Thoracic aorta (tissue), 2 donors: ENCODE measurements around the gene UFSP1. TPM values are rescaled to one million over a fixed set of nuclear protein-coding genes. Genes with fewer than 3 reads are reported as not detected.

ENCODE experiments used
- ATAC-seq: fragments of 150-250 bp; one replicate; pipeline ENCODE4 v1.8.0; 2017; ENCODE audit warnings: low read depth; ENCODE audit not compliant: insufficient number of reproducible peaks, low FRiP score
- DNase-seq: peaks from one replicate; pipeline ENCODE4 v3.0.0-alpha.2; 2020; ENCODE audit warnings: low spot score
- H3K27ac ChIP-seq, 2 donors: fragments of 200-600 bp; sonication (generic); 1 replicate in 1 of 2; 2 replicates in 1 of 2; pipeline ENCODE4 v1.5.1; 2016; ENCODE audit warnings: mild to moderate bottlenecking in 2 of 2, moderate library complexity in 2 of 2
- H3K27me3 ChIP-seq: fragments of 200-600 bp; sonication (generic); replicated peaks from 2 replicates; pipeline ENCODE4 v1.6.0; 2016; ENCODE audit warnings: mild to moderate bottlenecking; ENCODE audit not compliant: insufficient read depth
- H3K36me3 ChIP-seq: fragments of 200-600 bp; sonication (generic); one replicate; pipeline ENCODE4 v1.5.1; 2016
- H3K4me1 ChIP-seq, 2 donors: fragments of 200-600 bp; sonication (generic); 1 replicate in 1 of 2; 2 replicates in 1 of 2; pipeline versions ENCODE4 v1.5.1 to v1.6.0; 2016; ENCODE audit warnings: low read depth in 2 of 2, mild to moderate bottlenecking in 1 of 2; ENCODE audit not compliant: control insufficient read depth in 1 of 2
- H3K4me3 ChIP-seq: fragments of 200-600 bp; sonication (generic); 2 replicates; pipeline ENCODE4 v1.5.1; 2016; ENCODE audit warnings: mild to moderate bottlenecking
- H3K9me3 ChIP-seq: fragments of 200-600 bp; sonication (generic); 2 replicates; pipeline ENCODE4 v1.5.1; 2016
- CTCF ChIP-seq: fragments of 200-600 bp; sonication (generic); IDR thresholded peaks from one replicate; pipeline ENCODE4 v1.5.1; 2019; ENCODE audit warnings: antibody characterized with exemption
- total RNA-seq, 2 donors: library from RNA; depleted of rRNA; stranded (reverse); fragments of >200 nt; gene quantifications; one replicate each; pipeline versions ENCODE4 v1.1.0 to v1.2.3, GENCODE V29; 2016

Gene UFSP1
- total RNA-seq, 2 donors from 2014 or later = 2.7 to 4.1 TPM

GRCh38 chr7:100897772-100898454, 8.4 kb upstream of the UFSP1 start:
- Histone ChIP-seq H3K36me3 (no peaks in the 10 kb centered on the region), H3K27ac (no peak overlapping the region), H3K4me3 (no peak overlapping the region), H3K4me1 (peaks cover 7 to 25% of the 10 kb centered on the region in 2 donors), H3K9me3 (no peaks in the 10 kb centered on the region), H3K27me3 (peaks cover 8% of the 10 kb centered on the region)
- DNase-seq (no peak), ATAC-seq (no peak)
- no peak for TF ChIP-seq CTCF

- no peak overlapping the region for H3K27ac ChIP-seq
- H3K9me3 ChIP-seq = no peaks in the 10 kb centered on the region
- peaks cover 7 to 25% of the 10 kb centered on the region in 2 donors for H3K4me1 ChIP-seq
- no peaks in the 10 kb centered on the region for H3K36me3 ChIP-seq
- H3K27me3 ChIP-seq = peaks cover 8% of the 10 kb centered on the region
- DNase-seq (no peak), ATAC-seq (no peak)
- H3K4me3 ChIP-seq = peak overlapping the region; percentile 62
- peak; percentile 77 for TF ChIP-seq CTCF
Observed at GRCh38 chr7:100896732-100897608, 7.5 kb upstream of the UFSP1 start.

- H3K27me3 ChIP-seq = peaks cover 8% of the 10 kb centered on the region
- no peaks in the 10 kb centered on the region for H3K36me3 ChIP-seq
- H3K4me1 ChIP-seq = peaks cover 7 to 27% of the 10 kb centered on the region in 2 donors
- no peak for TF ChIP-seq CTCF
- no peaks in the 10 kb centered on the region for H3K9me3 ChIP-seq
- ATAC-seq (no peak), DNase-seq (no peak)
- peak overlapping the region; percentile 62 for H3K4me3 ChIP-seq
- no peak overlapping the region for H3K27ac ChIP-seq
Observed at GRCh38 chr7:100895956-100896731, 6.6 kb upstream of the UFSP1 start.

GRCh38 chr7:100895701-100895955, 6.1 kb upstream of the UFSP1 start, which contains the start of gene ACHE:
Gene ACHE (minus strand): TSS chr7:100895888. CDS start chr7:100894232, 1,656 bp downstream.
- H3K9me3 ChIP-seq = no peaks in the 10 kb centered on the region
- no peak for DNase-seq
- ATAC-seq = no peak
- peaks cover 8% of the 10 kb centered on the region for H3K27me3 ChIP-seq
- H3K4me1 ChIP-seq = peaks cover 7 to 32% of the 10 kb centered on the region in 2 donors
- TF ChIP-seq CTCF = no peak
- H3K36me3 ChIP-seq = no peaks in the 10 kb centered on the region
- H3K27ac ChIP-seq = peak within 1 kb of the TSS in 1 of 2 donors; percentile 28
- H3K4me3 ChIP-seq = peak within 1 kb of the TSS; percentile 62
